Left cardiac atrium (tissue), 4 donors: ENCODE results near the gene DLD. TPM values are rescaled to one million over a fixed set of nuclear protein-coding genes. Genes with fewer than 3 reads are reported as not detected.
"Not testable (repeated sequence)": the region's sequence is repeated elsewhere in the genome, so short reads cannot be mapped to it uniquely, and the experiment has no call there.

Source experiments
- ATAC-seq, 2 donors: fragments of 200-7000 bp; cut with Tn5 transposase; one replicate each; pipeline ENCODE4 v1.9.1; 2020; ENCODE audit warnings: mild to moderate bottlenecking in 2 of 2, moderate library complexity in 2 of 2
- DNase-seq: peaks from one replicate; pipeline ENCODE4 v3.0.0-alpha.2; 2020
- intact Hi-C, 2 donors: fragments of 100-400 bp; cut with DNase I; formaldehyde crosslinking; loops; one replicate each; pipeline versions ENCODE4 v1.14.1 to v1.15.1; 2022 to 2023
- total RNA-seq, 2 donors: library from RNA; stranded (reverse); fragmentation: NEBNext Ultra II Directional; extraction: Animal tissue kit (Norgen Biotek cat#: 25700); gene quantifications; one replicate each; pipeline ENCODE4 v1.2.1, GENCODE V29; 2021
- donor health status: DM: no; HTN: yes; CAD: no.
- donor health status: DM: no; HTN: yes; CAD: no; lungs with severe emphysema.
- donor health status: DM: yes; HTN: yes; CAD: no.
- donor health status: Dilated cardiomyopathy.

DLD gene
- total RNA-seq, 2 donors from 2014 or later, result 159 to 179 TPM

GRCh38 chr7:107937531-107937930 is 46.5 kb downstream of the DLD start:
- intact Hi-C loops, result loop anchor here in 1 of 2 donors (5.0 kb wide), 1 partner anchor 210 kb away; no protein-coding TSS in a partner anchor
- DNase-seq (no peak), ATAC-seq (no peak)

- intact Hi-C loops, result loop anchor here in 1 of 2 donors (5.0 kb wide), 1 partner anchor 209 kb away; no protein-coding TSS in a partner anchor
- DNase-seq (peak; percentile 62), ATAC-seq (peak; percentile 52 to 69)
These were observed 47.7 kb downstream of the DLD start for GRCh38 chr7:107938456-107939250.

- DNase-seq, result peak; percentile 83
- intact Hi-C loops, result loop anchor here in 1 of 2 donors (5.0 kb wide), 1 partner anchor 207 kb away; no protein-coding TSS in a partner anchor
- ATAC-seq, result peak; percentile 38 to 66
These were observed 48.8 kb downstream of the DLD start for GRCh38 chr7:107939573-107940489.

- ATAC-seq (no peak), DNase-seq (no peak)
- intact Hi-C loops, result no loop called here
These were observed 50.0 kb downstream of the DLD start for GRCh38 chr7:107940951-107941350.

GRCh38 chr7:107943018-107943417 is 52.0 kb downstream of the DLD start:
- DNase-seq, result no peak
- ATAC-seq, result no peak
- intact Hi-C loops, result no loop called here

GRCh38 chr7:107944411-107945169 is 53.6 kb downstream of the DLD start:
- ATAC-seq (no peak), DNase-seq (no peak)
- intact Hi-C loops, result no loop called here

- intact Hi-C loops, result no loop called here
- ATAC-seq (no peak), DNase-seq (no peak)
These were observed 54.3 kb downstream of the DLD start for GRCh38 chr7:107945332-107945731.

GRCh38 chr7:107946451-107946850 is 55.5 kb downstream of the DLD start:
- no peak for DNase-seq
- peak in 1 of 2 donors; percentile 22 for ATAC-seq
- intact Hi-C loops, result no loop called here

GRCh38 chr7:107946881-107947280 is 55.9 kb downstream of the DLD start:
- peak in 1 of 2 donors; percentile 13 for ATAC-seq
- intact Hi-C loops, result no loop called here
- no peak for DNase-seq

- DNase-seq (no peak), ATAC-seq (peak; percentile 47 to 56)
- intact Hi-C loops, result no loop called here
These were observed 57.9 kb downstream of the DLD start for GRCh38 chr7:107948645-107949442.

- no peak for DNase-seq
- intact Hi-C loops, result no loop called here
- no peak for ATAC-seq
These were observed 58.5 kb downstream of the DLD start for GRCh38 chr7:107949443-107949935.

- intact Hi-C loops, result no loop called here
- no peak for ATAC-seq
- no peak for DNase-seq
These were observed 60.3 kb downstream of the DLD start for GRCh38 chr7:107951172-107951787.

GRCh38 chr7:107951896-107952295 is 60.9 kb downstream of the DLD start:
- DNase-seq (no peak), ATAC-seq (no peak)
- intact Hi-C loops, result no loop called here

GRCh38 chr7:107953265-107953923 is 62.4 kb downstream of the DLD start:
- ATAC-seq, result no peak
- intact Hi-C loops, result no loop called here
- DNase-seq, result no peak

GRCh38 chr7:107953924-107954303 is 62.9 kb downstream of the DLD start:
- no peak for ATAC-seq
- DNase-seq, result no peak
- intact Hi-C loops, result no loop called here

- DNase-seq (no peak), ATAC-seq (no peak)
- intact Hi-C loops, result no loop called here
These were observed 64.4 kb downstream of the DLD start for GRCh38 chr7:107955394-107955793.

GRCh38 chr7:107956950-107957349 is 66.0 kb downstream of the DLD start:
- DNase-seq, intact Hi-C loops, ATAC-seq: not testable (repeated sequence)
